ENCODE results near the gene OCEL1.

DNA sequence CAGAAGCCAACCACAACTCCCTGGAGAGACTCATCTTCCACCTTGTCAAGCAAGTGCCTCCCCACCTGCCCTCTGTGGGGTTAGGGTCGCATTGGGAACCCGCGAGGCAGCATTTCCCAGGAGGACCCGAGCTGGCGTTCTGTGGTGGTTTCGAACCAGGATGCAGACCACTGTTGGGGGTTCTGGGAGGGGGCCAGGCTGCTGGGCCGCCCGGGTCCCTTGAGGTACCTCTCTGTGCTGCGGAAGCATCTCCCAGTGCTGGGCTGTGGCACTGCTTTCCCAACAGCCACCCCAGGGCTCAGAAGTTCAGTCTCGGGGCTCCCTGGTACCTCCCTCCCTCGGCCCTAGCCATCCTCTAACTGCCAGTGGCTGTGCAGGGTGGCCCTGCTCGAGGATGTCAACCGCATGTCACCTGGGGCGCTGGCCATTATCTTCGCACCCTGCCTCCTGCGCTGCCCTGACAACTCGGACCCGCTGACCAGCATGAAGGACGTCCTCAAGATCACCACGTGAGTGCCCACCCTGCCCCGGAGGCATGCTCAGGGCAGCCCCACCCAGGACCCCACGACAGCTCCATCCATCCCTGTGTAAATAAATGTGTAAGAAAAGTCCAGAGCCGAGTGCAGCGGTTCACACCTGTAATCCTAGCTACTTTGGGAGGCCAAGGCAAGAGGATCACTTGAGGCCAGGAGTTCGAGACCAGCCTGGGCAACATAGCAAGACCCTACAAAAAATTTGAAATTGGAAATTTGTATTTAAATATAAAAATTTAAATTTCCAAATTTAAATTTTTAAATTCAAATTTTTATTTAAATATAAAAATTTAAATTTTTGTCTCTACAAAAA lies 19.1 kb upstream of the OCEL1 start:
- TF ChIP-seq POLR2A (IDR thresholded peaks at IDR 0.05; ENCODE audit: low read depth, low read length): no peak
- no peak for TF ChIP-seq CHD1 (IDR thresholded peaks at IDR 0.05; ENCODE audit: low read depth, low read length)
- TF ChIP-seq, protein P1, sequence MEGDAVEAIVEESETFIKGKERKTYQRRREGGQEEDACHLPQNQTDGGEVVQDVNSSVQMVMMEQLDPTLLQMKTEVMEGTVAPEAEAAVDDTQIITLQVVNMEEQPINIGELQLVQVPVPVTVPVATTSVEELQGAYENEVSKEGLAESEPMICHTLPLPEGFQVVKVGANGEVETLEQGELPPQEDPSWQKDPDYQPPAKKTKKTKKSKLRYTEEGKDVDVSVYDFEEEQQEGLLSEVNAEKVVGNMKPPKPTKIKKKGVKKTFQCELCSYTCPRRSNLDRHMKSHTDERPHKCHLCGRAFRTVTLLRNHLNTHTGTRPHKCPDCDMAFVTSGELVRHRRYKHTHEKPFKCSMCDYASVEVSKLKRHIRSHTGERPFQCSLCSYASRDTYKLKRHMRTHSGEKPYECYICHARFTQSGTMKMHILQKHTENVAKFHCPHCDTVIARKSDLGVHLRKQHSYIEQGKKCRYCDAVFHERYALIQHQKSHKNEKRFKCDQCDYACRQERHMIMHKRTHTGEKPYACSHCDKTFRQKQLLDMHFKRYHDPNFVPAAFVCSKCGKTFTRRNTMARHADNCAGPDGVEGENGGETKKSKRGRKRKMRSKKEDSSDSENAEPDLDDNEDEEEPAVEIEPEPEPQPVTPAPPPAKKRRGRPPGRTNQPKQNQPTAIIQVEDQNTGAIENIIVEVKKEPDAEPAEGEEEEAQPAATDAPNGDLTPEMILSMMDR (IDR thresholded peaks at IDR 0.05 in 2 of 3, conservative IDR thresholded peaks at IDR 0.05 in 1 of 3; ENCODE audit: control insufficient read depth in 2 of 3, extremely low read depth in 1 of 3, insufficient read depth in 1 of 3, low read depth in 3 of 3, low read length in 3 of 3): no peak
- no peak for TF ChIP-seq SRF (IDR thresholded peaks at IDR 0.05; ENCODE audit: low read depth in 2 of 2, low read length in 2 of 2)
- TF ChIP-seq, protein P2, sequence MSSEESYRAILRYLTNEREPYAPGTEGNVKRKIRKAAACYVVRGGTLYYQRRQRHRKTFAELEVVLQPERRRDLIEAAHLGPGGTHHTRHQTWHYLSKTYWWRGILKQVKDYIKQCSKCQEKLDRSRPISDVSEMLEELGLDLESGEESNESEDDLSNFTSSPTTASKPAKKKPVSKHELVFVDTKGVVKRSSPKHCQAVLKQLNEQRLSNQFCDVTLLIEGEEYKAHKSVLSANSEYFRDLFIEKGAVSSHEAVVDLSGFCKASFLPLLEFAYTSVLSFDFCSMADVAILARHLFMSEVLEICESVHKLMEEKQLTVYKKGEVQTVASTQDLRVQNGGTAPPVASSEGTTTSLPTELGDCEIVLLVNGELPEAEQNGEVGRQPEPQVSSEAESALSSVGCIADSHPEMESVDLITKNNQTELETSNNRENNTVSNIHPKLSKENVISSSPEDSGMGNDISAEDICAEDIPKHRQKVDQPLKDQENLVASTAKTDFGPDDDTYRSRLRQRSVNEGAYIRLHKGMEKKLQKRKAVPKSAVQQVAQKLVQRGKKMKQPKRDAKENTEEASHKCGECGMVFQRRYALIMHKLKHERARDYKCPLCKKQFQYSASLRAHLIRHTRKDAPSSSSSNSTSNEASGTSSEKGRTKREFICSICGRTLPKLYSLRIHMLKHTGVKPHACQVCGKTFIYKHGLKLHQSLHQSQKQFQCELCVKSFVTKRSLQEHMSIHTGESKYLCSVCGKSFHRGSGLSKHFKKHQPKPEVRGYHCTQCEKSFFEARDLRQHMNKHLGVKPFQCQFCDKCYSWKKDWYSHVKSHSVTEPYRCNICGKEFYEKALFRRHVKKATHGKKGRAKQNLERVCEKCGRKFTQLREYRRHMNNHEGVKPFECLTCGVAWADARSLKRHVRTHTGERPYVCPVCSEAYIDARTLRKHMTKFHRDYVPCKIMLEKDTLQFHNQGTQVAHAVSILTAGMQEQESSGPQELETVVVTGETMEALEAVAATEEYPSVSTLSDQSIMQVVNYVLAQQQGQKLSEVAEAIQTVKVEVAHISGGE (CRISPR knock-in tag; IDR thresholded peaks at IDR 0.05): no peak
- TF ChIP-seq, protein P3, sequence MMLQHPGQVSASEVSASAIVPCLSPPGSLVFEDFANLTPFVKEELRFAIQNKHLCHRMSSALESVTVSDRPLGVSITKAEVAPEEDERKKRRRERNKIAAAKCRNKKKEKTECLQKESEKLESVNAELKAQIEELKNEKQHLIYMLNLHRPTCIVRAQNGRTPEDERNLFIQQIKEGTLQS (IDR thresholded peaks at IDR 0.05; ENCODE audit: borderline replicate concordance, extremely low read depth, low read depth, low read length): no peak
- TF ChIP-seq CHD2 (IDR thresholded peaks at IDR 0.05; ENCODE audit: borderline replicate concordance, low read depth, low read length): no peak
- no peak for TF ChIP-seq TAF1 (IDR thresholded peaks at IDR 0.05; ENCODE audit: borderline replicate concordance, low read depth, low read length)
- TF ChIP-seq, protein P4, sequence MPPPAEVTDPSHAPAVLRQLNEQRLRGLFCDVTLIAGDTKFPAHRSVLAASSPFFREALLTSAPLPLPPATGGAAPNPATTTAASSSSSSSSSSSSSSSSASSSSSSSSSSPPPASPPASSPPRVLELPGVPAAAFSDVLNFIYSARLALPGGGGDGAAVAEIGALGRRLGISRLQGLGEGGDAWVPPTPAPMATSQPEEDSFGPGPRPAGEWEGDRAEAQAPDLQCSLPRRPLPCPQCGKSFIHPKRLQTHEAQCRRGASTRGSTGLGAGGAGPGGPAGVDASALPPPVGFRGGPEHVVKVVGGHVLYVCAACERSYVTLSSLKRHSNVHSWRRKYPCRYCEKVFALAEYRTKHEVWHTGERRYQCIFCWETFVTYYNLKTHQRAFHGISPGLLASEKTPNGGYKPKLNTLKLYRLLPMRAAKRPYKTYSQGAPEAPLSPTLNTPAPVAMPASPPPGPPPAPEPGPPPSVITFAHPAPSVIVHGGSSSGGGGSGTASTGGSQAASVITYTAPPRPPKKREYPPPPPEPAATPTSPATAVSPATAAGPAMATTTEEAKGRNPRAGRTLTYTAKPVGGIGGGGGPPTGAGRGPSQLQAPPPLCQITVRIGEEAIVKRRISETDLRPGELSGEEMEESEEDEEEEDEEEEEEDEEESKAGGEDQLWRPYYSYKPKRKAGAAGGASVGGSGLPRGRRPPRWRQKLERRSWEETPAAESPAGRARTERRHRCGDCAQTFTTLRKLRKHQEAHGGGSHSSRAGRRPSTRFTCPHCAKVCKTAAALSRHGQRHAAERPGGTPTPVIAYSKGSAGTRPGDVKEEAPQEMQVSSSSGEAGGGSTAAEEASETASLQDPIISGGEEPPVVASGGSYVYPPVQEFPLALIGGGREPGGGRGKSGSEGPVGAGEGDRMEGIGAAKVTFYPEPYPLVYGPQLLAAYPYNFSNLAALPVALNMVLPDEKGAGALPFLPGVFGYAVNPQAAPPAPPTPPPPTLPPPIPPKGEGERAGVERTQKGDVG (CRISPR knock-in tag; IDR thresholded peaks at IDR 0.05): no peak
- no peak for TF ChIP-seq SMC3 (IDR thresholded peaks at IDR 0.05; ENCODE audit: borderline replicate concordance, low read length)
- TF ChIP-seq PAX8 (IDR thresholded peaks at IDR 0.05): no peak
- TF ChIP-seq BHLHE40 (IDR thresholded peaks at IDR 0.05; ENCODE audit: borderline replicate concordance in 1 of 2, low read depth in 2 of 2, low read length in 1 of 2): no peak
- no peak for TF ChIP-seq CBFB (IDR thresholded peaks at IDR 0.05; ENCODE audit: low read depth)
- TF ChIP-seq SREBF1 (IDR thresholded peaks at IDR 0.05; ENCODE audit: low read length): no peak
